Breast epithelium (tissue), 4 donors: ENCODE data around the gene FOXL1. TPM values are rescaled to one million over a fixed set of nuclear protein-coding genes. Genes with fewer than 3 reads are reported as not detected.

Experiments used
- DNase-seq, 2 donors: peaks; one replicate each; pipeline ENCODE4 v3.0.0-alpha.2; 2019; ENCODE audit warnings: low spot score in 2 of 2
- H3K27ac ChIP-seq, 2 donors: fragments of 200-600 bp; sonication (generic) in 1 of 2; one replicate each; pipeline ENCODE4 v1.5.1; 2016 to 2019; ENCODE audit warnings: mild to moderate bottlenecking in 1 of 2
- H3K27me3 ChIP-seq, 2 donors: fragments of 200-600 bp; sonication (generic) in 1 of 2; one replicate each; pipeline versions ENCODE4 v1.5.1 to v1.6.0; 2017 to 2019; ENCODE audit warnings: control low read depth in 1 of 2, mild to moderate bottlenecking in 1 of 2
- H3K36me3 ChIP-seq: fragments of 200-600 bp; one replicate; pipeline ENCODE4 v1.5.1; 2019
- H3K4me1 ChIP-seq, 2 donors: fragments of 200-600 bp; sonication (generic); one replicate each; pipeline ENCODE4 v1.5.1; 2016 to 2019; ENCODE audit warnings: control low read depth in 1 of 2
- H3K4me3 ChIP-seq, 3 donors: fragments of 200-600 bp; sonication (generic); 1 replicate in 2 of 3; 2 replicates in 1 of 3; pipeline ENCODE4 v1.5.1; 2016 to 2019; ENCODE audit warnings: mild to moderate bottlenecking in 3 of 3, moderate library complexity in 2 of 3
- H3K9me3 ChIP-seq, 2 donors: fragments of 200-600 bp; sonication (generic) in 1 of 2; one replicate each; pipeline ENCODE4 v1.5.1; 2016 to 2019; ENCODE audit warnings: control low read depth in 1 of 2
- POLR2A ChIP-seq: fragments of 450-650 bp; IDR thresholded peaks from one replicate; pipeline ENCODE4 v1.6.1; 2016; ENCODE audit warnings: antibody characterized with exemption, mild to moderate bottlenecking, moderate library complexity
- POLR2AphosphoS5 ChIP-seq, 3 donors: sonication (generic); formaldehyde crosslinking; IDR thresholded peaks; one replicate each; pipeline ENCODE4 v1.6.1; 2017; ENCODE audit warnings: antibody characterized with exemption in 3 of 3
- intact Hi-C: fragments of 100-400 bp; cut with DNase I; formaldehyde crosslinking; loops from one replicate; pipeline ENCODE4 v1.15.1; 2023; ENCODE audit warnings: low total_unique reads
- total RNA-seq, 3 donors: library from RNA; depleted of rRNA; stranded (reverse); fragments of >200 nt; gene quantifications; one replicate each; pipeline ENCODE4 v1.1.0, GENCODE V29; 2016
- TF ChIP-seq, protein P1 (sequence below), 3 donors: fragments of 450-650 bp; IDR thresholded peaks; one replicate each; pipeline ENCODE4 v1.5.1; 2016 to 2017; ENCODE audit warnings: antibody characterized with exemption in 3 of 3, mild to moderate bottlenecking in 3 of 3, moderate library complexity in 3 of 3

The FOXL1 gene
- total RNA-seq, 3 donors from 2014 or later, result 0.16 to 1.5 (median 0.98) TPM

- TF ChIP-seq POLR2AphosphoS5 (IDR thresholded peaks at IDR 0.05) (no peak), POLR2A (no peak)
- TF ChIP-seq, protein P1, sequence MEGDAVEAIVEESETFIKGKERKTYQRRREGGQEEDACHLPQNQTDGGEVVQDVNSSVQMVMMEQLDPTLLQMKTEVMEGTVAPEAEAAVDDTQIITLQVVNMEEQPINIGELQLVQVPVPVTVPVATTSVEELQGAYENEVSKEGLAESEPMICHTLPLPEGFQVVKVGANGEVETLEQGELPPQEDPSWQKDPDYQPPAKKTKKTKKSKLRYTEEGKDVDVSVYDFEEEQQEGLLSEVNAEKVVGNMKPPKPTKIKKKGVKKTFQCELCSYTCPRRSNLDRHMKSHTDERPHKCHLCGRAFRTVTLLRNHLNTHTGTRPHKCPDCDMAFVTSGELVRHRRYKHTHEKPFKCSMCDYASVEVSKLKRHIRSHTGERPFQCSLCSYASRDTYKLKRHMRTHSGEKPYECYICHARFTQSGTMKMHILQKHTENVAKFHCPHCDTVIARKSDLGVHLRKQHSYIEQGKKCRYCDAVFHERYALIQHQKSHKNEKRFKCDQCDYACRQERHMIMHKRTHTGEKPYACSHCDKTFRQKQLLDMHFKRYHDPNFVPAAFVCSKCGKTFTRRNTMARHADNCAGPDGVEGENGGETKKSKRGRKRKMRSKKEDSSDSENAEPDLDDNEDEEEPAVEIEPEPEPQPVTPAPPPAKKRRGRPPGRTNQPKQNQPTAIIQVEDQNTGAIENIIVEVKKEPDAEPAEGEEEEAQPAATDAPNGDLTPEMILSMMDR (IDR thresholded peaks at IDR 0.05), result no peak
- H3K4me1 ChIP-seq, result no peaks in the 10 kb centered on the region
- DNase-seq, result no peak
- H3K9me3 ChIP-seq, result no peaks in the 10 kb centered on the region
- no peaks in the 10 kb centered on the region for H3K36me3 ChIP-seq
- H3K27me3 ChIP-seq, result peaks cover 0 to 92% of the 10 kb centered on the region in 2 donors
- peak overlapping the region in 2 of 3 donors; percentile 50 to 63 for H3K4me3 ChIP-seq
- intact Hi-C loops, result no loop called here
- H3K27ac ChIP-seq, result peak overlapping the region; percentile 3 to 21
These were observed 3.2 kb upstream of the FOXL1 start for GRCh38 chr16:86575095-86575685.

DNA sequence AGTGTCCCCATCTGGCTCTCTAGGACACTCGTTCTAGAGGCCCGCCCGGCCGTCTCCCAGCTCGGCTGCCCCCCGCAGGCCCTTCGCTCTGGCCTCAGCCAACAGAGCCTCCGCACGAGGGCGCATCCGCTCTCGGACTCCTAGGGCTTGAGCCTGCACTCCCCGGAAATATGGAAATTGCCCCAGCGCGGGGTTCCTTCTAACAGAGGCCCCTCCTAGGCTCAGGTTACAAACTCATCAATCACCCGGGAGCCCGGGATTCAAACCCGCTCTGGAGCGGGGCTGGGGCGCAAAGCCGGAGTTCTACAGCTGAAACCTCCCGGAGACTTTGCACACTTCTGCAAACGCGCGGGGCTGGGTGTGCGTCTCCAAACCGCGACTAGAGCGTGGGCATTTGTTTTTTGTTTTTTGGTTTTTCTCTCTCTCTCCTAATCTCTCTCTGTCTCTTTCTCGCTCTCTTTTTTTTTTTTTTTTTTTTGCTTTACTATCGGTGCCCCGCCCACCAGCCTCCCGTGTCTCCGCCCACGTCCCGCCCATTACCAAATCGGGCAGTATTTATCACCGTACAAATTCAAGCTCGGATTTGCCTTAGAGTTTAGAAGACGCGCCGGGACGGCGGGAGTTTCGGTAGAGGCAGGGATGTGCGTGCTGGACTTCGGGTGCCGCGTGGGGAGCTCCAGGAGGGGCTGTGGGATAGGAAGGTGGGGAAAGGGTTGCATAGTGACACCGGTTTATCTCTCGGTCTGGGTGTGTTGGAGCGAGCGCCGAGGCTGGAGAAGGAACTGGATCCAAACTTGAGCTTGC is 2.4 kb upstream of the FOXL1 start:
- peaks cover 0 to 92% of the 10 kb centered on the region in 2 donors for H3K27me3 ChIP-seq
- H3K4me1 ChIP-seq, result no peaks in the 10 kb centered on the region

GRCh38 chr16:86576591-86577313 is 1.6 kb upstream of the FOXL1 start:
- TF ChIP-seq, protein P1 (IDR thresholded peaks at IDR 0.05), result no peak
- TF ChIP-seq POLR2A, result no peak
- no peak for TF ChIP-seq POLR2AphosphoS5 (IDR thresholded peaks at IDR 0.05)
- Histone ChIP-seq H3K4me3 (peak overlapping the region; percentile 28 to 63 (median 50)), H3K36me3 (no peaks in the 10 kb centered on the region), H3K27me3 (peaks cover 0 to 88% of the 10 kb centered on the region in 2 donors), H3K4me1 (no peaks in the 10 kb centered on the region), H3K27ac (peak overlapping the region; percentile 32 to 33), H3K9me3 (no peaks in the 10 kb centered on the region)
- intact Hi-C loops, result no loop called here
- no peak for DNase-seq

More for the DNA sequence above, 2.4 kb upstream of the FOXL1 start:
- Histone ChIP-seq H3K36me3 (no peaks in the 10 kb centered on the region), H3K4me3 (peak overlapping the region; percentile 28 to 63 (median 50)), H3K9me3 (no peaks in the 10 kb centered on the region), H3K27ac (peak overlapping the region; percentile 32 to 33)
- intact Hi-C loops, result no loop called here
- TF ChIP-seq, protein P1 (IDR thresholded peaks at IDR 0.05), result peak in 1 of 3 donors; percentile 45
- no peak for TF ChIP-seq POLR2AphosphoS5 (IDR thresholded peaks at IDR 0.05)
- peak in 1 of 2 donors; percentile 70 for DNase-seq

DNA sequence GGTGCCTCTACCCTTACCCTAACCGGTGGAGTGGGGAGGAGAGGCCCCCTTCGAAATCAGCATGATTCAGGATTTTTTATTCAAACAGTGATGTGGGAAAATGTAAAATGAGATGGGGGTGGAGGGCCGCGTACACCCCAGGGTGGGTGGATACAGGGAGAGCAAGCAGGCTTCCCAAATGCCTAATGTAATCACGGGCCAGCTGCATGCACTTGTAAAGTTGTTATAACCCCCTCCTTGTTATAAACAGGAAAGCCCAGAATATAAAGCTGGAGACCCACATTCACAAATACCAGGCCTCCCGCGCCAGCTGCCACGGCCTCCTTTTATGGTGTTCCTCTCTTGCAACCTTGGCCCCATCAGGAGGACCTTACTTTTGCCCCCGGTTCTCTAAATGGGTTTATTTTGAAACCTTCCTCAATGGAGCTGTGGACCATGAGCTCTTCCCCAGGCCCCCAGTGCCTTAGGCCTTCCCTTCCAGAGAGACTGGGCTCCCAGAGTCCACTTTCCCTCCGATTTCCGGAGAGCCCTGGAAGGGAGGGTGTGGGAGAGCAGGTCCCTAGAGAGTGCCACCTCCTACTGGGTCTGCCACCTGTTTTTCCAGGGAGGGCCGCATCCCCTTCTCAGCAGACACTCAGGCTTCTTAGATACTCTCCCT is 906 bp upstream of the FOXL1 start:
- Histone ChIP-seq H3K27ac (no peak overlapping the region), H3K36me3 (no peaks in the 10 kb centered on the region), H3K4me3 (no peak overlapping the region), H3K4me1 (no peaks in the 10 kb centered on the region), H3K27me3 (peaks cover 0 to 81% of the 10 kb centered on the region in 2 donors), H3K9me3 (no peaks in the 10 kb centered on the region)
- DNase-seq, result no peak
- no peak for TF ChIP-seq POLR2AphosphoS5 (IDR thresholded peaks at IDR 0.05)
- no peak for TF ChIP-seq POLR2A
- TF ChIP-seq, protein P1 (IDR thresholded peaks at IDR 0.05), result no peak
- intact Hi-C loops, result no loop called here
